Nephron (organoid): ENCODE results near the gene FTSJ3.
A peak's percentile ranks its signal among the peaks of the same experiment; 100 is the strongest.

Experiments
- H3K27ac Mint-ChIP-seq, 3 experiments: 2 replicates each; pipeline ENCODE4 v1.8.0; 2020; ENCODE audit warnings: mixed read lengths in 3 of 3, mild to moderate bottlenecking in 2 of 3, moderate library complexity in 1 of 3
- H3K27me3 Mint-ChIP-seq: 2 replicates; pipeline ENCODE4 v1.8.0; 2021; ENCODE audit warnings: low read depth, mild to moderate bottlenecking, moderate library complexity, mixed read lengths
- H3K36me3 Mint-ChIP-seq: 2 replicates; pipeline ENCODE4 v1.8.0; 2020; ENCODE audit warnings: low read depth, mixed read lengths
- H3K4me1 Mint-ChIP-seq: 2 replicates; pipeline ENCODE4 v1.8.0; 2020; ENCODE audit warnings: mixed read lengths
- H3K4me3 Mint-ChIP-seq, 3 experiments: 2 replicates each; pipeline ENCODE4 v1.8.0; 2020; ENCODE audit warnings: mild to moderate bottlenecking in 3 of 3, mixed read lengths in 3 of 3, moderate library complexity in 2 of 3
- H3K9me3 Mint-ChIP-seq: 2 replicates; pipeline ENCODE4 v1.8.0; 2020; ENCODE audit warnings: mixed read lengths
- TF ChIP-seq, protein P1 (sequence below), 3 experiments: fragments of 200-600 bp; sonication (generic); IDR thresholded peaks; one replicate each; pipeline ENCODE4 v1.5.0; 2021; ENCODE audit warnings: antibody characterized with exemption in 3 of 3; ENCODE audit not compliant: unreplicated experiment in 3 of 3

Gene FTSJ3

DNA sequence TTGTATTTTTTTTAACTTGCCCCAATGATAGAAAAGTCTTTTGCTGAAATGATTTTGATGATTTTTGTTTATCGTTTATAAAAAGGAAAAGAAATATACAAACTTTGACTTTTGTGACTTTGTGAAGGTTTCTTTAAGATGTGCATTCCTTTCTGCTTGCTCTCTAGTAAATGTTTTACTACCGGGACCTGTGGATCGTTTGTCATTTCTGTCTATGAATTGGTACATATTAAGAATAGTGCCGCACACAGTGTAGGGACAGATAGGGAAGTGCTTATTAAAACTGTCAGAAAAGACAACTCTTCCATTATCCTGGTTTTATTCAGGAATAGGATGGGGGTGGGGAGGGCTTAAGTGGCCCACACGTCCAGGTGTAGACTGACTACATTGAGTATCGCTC is 8.3 kb downstream of the FTSJ3 start:
- no peak overlapping the region for H3K4me3 Mint-ChIP-seq
- TF ChIP-seq, protein P1, sequence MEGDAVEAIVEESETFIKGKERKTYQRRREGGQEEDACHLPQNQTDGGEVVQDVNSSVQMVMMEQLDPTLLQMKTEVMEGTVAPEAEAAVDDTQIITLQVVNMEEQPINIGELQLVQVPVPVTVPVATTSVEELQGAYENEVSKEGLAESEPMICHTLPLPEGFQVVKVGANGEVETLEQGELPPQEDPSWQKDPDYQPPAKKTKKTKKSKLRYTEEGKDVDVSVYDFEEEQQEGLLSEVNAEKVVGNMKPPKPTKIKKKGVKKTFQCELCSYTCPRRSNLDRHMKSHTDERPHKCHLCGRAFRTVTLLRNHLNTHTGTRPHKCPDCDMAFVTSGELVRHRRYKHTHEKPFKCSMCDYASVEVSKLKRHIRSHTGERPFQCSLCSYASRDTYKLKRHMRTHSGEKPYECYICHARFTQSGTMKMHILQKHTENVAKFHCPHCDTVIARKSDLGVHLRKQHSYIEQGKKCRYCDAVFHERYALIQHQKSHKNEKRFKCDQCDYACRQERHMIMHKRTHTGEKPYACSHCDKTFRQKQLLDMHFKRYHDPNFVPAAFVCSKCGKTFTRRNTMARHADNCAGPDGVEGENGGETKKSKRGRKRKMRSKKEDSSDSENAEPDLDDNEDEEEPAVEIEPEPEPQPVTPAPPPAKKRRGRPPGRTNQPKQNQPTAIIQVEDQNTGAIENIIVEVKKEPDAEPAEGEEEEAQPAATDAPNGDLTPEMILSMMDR (IDR thresholded peaks at IDR 0.05; ENCODE audit: unreplicated experiment in 3 of 3) = no peak
- no peaks in the 10 kb centered on the region for H3K9me3 Mint-ChIP-seq
- peaks cover 92% of the 10 kb centered on the region for H3K36me3 Mint-ChIP-seq
- H3K27me3 Mint-ChIP-seq = no peaks in the 10 kb centered on the region
- H3K4me1 Mint-ChIP-seq = peaks cover 6% of the 10 kb centered on the region
- H3K27ac Mint-ChIP-seq = peak overlapping the region; percentile 1 to 74 (median 45)

DNA sequence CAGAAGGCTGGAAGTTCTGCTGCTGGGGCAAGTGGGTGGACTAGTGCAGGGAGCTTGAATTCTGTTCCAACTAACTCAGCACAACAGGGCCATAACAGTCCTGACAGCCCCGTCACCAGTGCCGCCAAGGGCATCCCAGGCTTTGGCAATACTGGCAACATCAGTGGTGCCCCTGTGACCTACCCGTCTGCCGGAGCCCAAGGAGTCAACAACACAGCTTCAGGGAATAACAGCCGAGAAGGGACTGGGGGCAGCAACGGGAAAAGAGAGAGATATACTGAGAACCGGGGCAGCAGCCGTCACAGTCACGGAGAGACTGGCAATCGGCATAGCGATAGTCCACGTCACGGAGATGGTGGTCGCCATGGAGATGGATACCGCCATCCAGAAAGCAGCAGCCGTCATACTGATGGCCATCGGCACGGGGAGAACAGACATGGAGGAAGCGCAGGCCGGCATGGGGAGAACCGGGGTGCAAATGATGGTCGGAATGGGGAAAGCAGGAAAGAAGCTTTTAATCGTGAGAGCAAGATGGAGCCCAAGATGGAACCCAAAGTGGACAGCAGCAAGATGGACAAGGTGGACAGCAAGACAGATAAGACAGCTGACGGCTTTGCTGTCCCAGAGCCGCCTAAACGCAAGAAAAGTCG is 9.6 kb downstream of the FTSJ3 start:
- no peak overlapping the region for H3K4me3 Mint-ChIP-seq
- H3K27ac Mint-ChIP-seq = peak overlapping the region in 1 of 3 experiments; percentile 74
- peaks cover 6% of the 10 kb centered on the region for H3K4me1 Mint-ChIP-seq
- peaks cover 92% of the 10 kb centered on the region for H3K36me3 Mint-ChIP-seq
- TF ChIP-seq, protein P1 (IDR thresholded peaks at IDR 0.05; ENCODE audit: unreplicated experiment in 3 of 3) = no peak
- H3K9me3 Mint-ChIP-seq = no peaks in the 10 kb centered on the region
- no peaks in the 10 kb centered on the region for H3K27me3 Mint-ChIP-seq

DNA sequence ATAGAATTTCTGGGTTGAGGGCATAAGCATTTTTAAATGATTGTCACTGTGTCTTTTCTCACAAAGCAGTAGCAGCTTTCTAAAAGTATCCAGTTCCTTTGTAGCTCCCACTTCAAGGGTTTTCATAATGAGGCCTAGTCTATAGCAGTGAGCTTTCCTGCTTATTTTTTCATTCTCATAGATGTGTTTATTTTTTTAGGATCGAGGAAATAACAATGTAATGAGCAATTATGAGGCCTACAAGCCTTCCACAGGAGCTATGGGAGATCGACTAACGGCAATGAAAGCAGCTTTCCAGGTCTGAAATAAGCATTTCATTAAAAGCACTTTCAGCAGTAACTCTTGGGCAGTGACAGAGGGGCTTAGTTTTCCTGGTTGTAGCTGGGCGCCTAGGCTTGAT is 10.8 kb downstream of the FTSJ3 start:
- Mint-ChIP-seq H3K9me3 (no peaks in the 10 kb centered on the region), H3K27me3 (no peaks in the 10 kb centered on the region), H3K4me1 (peaks cover under 1% of the 10 kb centered on the region), H3K27ac (no peak overlapping the region), H3K4me3 (no peak overlapping the region), H3K36me3 (peaks cover 91% of the 10 kb centered on the region)
- TF ChIP-seq, protein P1 (IDR thresholded peaks at IDR 0.05; ENCODE audit: unreplicated experiment in 3 of 3) = no peak

DNA sequence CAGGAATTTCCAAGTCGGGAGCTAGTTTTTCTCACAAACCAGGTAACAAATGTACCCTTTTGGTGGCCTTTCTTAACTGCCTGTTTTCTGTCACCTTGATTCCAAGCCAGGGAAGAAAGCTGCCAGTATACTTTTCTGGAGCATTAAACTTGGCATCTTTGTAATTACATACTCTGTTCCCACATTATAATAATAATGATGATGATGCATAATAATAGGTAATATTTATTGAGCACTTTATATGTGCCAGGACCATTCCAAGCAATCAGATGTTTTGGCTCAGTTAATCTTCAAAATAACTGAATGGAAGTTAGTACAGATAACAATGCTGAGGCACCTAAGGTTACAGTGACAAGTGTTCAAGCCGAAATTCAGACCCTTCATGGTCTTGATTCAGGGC is 11.3 kb downstream of the FTSJ3 start:
- Mint-ChIP-seq H3K27ac (no peak overlapping the region), H3K36me3 (peaks cover 91% of the 10 kb centered on the region), H3K4me3 (no peak overlapping the region), H3K27me3 (no peaks in the 10 kb centered on the region), H3K9me3 (no peaks in the 10 kb centered on the region), H3K4me1 (no peaks in the 10 kb centered on the region)
- TF ChIP-seq, protein P1 (IDR thresholded peaks at IDR 0.05; ENCODE audit: unreplicated experiment in 3 of 3) = no peak

DNA sequence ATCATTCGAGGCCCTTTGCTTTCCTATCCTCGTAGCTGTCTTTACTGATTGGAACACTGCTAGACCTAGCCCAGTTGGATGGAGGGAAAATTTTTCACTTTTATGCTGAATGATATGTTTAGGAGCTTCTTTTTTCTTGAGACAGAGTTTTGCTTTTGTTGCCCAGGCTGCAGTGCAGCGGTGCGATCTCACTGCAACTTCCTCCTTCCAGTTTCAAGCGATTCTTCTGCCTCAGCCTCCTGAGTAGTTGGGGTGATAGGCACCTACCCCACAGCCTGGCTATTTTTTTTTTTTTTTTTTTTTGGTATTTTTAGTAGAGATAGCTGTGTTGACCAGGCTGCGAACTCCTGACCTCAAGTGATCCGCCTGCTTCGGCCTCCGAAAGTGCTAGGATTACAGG is 17.5 kb downstream of the FTSJ3 start:
- H3K27me3 Mint-ChIP-seq = no peaks in the 10 kb centered on the region
- H3K36me3 Mint-ChIP-seq = peaks cover 84% of the 10 kb centered on the region
- H3K4me1 Mint-ChIP-seq = no peaks in the 10 kb centered on the region
- no peaks in the 10 kb centered on the region for H3K9me3 Mint-ChIP-seq
- TF ChIP-seq, protein P1 (IDR thresholded peaks at IDR 0.05; ENCODE audit: unreplicated experiment in 3 of 3) = no peak
- H3K4me3 Mint-ChIP-seq = no peak overlapping the region
- no peak overlapping the region for H3K27ac Mint-ChIP-seq

DNA sequence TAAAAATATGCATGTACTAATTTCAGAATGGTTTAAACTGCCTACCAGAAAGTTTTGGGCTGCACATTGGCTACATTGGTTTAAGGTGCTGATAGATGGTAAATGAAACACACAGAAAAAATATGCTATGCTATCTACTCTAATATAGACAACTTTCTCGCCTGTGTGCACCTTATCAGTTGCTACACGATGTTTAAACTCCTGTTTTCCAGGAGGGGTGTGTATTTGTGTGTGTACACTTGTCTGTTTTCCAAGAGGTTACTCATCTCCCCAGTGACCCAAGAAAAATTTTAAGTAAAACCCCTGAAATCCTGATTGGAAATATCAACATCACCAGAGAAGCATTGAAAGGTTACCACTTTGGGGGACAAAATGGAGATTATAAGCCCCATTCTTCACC is 21.9 kb downstream of the FTSJ3 start:
- peaks cover 66% of the 10 kb centered on the region for H3K36me3 Mint-ChIP-seq
- no peaks in the 10 kb centered on the region for H3K9me3 Mint-ChIP-seq
- H3K4me1 Mint-ChIP-seq = no peaks in the 10 kb centered on the region
- TF ChIP-seq, protein P1 (IDR thresholded peaks at IDR 0.05; ENCODE audit: unreplicated experiment in 3 of 3) = no peak
- H3K27ac Mint-ChIP-seq = no peak overlapping the region
- H3K4me3 Mint-ChIP-seq = no peak overlapping the region
- H3K27me3 Mint-ChIP-seq = no peaks in the 10 kb centered on the region
